ENCODE results near the gene RPS8. TPM values are rescaled to one million over a fixed set of nuclear protein-coding genes. Genes with fewer than 3 reads are reported as not detected.

Gene RPS8
- total and polyA plus RNA-seq, 4 donors, result 258 to 891 (median 575) TPM

DNA sequence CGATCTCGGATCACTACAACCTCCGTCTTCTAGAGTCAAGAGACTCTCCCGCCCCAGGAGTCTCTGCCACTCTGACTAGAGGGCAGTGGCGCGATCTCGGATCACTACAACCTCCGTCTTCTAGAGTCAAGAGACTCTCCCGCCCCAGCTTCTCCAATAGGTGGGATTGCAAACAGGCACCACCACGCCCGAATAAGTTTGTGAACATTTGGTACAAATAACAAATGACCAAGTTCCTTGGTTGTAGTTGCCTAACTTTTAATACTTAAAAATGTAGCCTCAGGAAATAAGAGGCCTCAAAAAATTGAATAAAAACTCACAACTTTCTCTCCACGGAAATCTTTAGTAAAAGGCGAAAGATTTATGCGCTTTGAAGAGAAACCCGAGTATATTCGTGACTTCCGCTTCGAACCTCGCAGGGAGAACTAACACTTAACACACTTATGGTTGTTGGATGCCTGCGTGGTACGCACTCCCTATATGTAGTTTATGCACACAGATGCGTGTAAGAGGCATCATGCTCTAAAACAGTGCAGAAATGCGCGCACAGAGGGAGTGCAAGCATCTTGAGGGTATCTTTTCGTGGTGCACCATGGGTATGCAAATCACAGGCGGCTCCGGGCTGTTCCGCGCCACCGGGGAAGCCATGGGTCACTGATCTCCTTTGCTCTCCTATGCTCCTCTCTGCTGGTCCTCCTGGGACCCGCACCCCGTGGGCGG, 44.4 kb downstream of the RPS8 start:
- WGBS, result under 1% methylated on average over 33 of the region's 33 CpGs
- peaks cover 2 to 23% (median 11%) of the 10 kb centered on the region in 4 donors for H3K4me1 ChIP-seq (ENCODE audit: control insufficient read depth in 4 of 4, insufficient read depth in 4 of 4, low read length in 3 of 4)
- H3K36me3 ChIP-seq (ENCODE audit: control insufficient read depth in 4 of 4, insufficient read depth in 3 of 4, low read depth in 1 of 4, low read length in 3 of 4), result no peaks in the 10 kb centered on the region
- H3K27me3 ChIP-seq (ENCODE audit: control insufficient read depth in 4 of 4, insufficient read depth in 4 of 4, low read length in 3 of 4), result no peaks in the 10 kb centered on the region
- peak overlapping the region; percentile 58 to 70 (median 67) for H3K4me3 ChIP-seq (ENCODE audit: low read depth in 1 of 3, low read length in 3 of 3)
- H3K9me3 ChIP-seq (ENCODE audit: control insufficient read depth in 4 of 4, low read length in 3 of 4), result no peaks in the 10 kb centered on the region
- peak; percentile 78 for DNase-seq (ENCODE audit: low spot score)
- H3K27ac ChIP-seq (ENCODE audit: low read depth in 1 of 2, low read length in 2 of 2), result peak overlapping the region; percentile 83 to 98
- TF ChIP-seq RXRA (IDR thresholded peaks at IDR 0.05) (peak; percentile 24 to 27), SP1 (IDR thresholded peaks at IDR 0.05) (peak; percentile 44), NR2F2 (IDR thresholded peaks at IDR 0.05) (peak; percentile 20), RAD21 (IDR thresholded peaks at IDR 0.05) (peak in 1 of 2 donors; percentile 39), FOXA2 (IDR thresholded peaks at IDR 0.05) (peak; percentile 5), YY1 (IDR thresholded peaks at IDR 0.05) (peak; percentile 58), HNF4G (IDR thresholded peaks at IDR 0.05) (no peak), EGR1 (IDR thresholded peaks at IDR 0.05; ENCODE audit: low read depth in 2 of 2) (peak in 1 of 2 donors; percentile 47), FOXA1 (IDR thresholded peaks at IDR 0.05) (no peak), GABPA (IDR thresholded peaks at IDR 0.05 in 1 of 2, conservative IDR thresholded peaks at IDR 0.05 in 1 of 2) (peak in 1 of 2 donors; percentile 37), HNF4A (conservative IDR thresholded peaks at IDR 0.05) (peak; percentile 51 to 74), JUND (IDR thresholded peaks at IDR 0.05) (peak; percentile 84 to 85), TAF1 (conservative IDR thresholded peaks at IDR 0.05) (peak; percentile 75)
- TF ChIP-seq, protein P1, sequence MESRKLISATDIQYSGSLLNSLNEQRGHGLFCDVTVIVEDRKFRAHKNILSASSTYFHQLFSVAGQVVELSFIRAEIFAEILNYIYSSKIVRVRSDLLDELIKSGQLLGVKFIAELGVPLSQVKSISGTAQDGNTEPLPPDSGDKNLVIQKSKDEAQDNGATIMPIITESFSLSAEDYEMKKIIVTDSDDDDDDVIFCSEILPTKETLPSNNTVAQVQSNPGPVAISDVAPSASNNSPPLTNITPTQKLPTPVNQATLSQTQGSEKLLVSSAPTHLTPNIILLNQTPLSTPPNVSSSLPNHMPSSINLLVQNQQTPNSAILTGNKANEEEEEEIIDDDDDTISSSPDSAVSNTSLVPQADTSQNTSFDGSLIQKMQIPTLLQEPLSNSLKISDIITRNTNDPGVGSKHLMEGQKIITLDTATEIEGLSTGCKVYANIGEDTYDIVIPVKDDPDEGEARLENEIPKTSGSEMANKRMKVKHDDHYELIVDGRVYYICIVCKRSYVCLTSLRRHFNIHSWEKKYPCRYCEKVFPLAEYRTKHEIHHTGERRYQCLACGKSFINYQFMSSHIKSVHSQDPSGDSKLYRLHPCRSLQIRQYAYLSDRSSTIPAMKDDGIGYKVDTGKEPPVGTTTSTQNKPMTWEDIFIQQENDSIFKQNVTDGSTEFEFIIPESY (IDR thresholded peaks at IDR 0.05), result no peak
- TF ChIP-seq, protein P2, sequence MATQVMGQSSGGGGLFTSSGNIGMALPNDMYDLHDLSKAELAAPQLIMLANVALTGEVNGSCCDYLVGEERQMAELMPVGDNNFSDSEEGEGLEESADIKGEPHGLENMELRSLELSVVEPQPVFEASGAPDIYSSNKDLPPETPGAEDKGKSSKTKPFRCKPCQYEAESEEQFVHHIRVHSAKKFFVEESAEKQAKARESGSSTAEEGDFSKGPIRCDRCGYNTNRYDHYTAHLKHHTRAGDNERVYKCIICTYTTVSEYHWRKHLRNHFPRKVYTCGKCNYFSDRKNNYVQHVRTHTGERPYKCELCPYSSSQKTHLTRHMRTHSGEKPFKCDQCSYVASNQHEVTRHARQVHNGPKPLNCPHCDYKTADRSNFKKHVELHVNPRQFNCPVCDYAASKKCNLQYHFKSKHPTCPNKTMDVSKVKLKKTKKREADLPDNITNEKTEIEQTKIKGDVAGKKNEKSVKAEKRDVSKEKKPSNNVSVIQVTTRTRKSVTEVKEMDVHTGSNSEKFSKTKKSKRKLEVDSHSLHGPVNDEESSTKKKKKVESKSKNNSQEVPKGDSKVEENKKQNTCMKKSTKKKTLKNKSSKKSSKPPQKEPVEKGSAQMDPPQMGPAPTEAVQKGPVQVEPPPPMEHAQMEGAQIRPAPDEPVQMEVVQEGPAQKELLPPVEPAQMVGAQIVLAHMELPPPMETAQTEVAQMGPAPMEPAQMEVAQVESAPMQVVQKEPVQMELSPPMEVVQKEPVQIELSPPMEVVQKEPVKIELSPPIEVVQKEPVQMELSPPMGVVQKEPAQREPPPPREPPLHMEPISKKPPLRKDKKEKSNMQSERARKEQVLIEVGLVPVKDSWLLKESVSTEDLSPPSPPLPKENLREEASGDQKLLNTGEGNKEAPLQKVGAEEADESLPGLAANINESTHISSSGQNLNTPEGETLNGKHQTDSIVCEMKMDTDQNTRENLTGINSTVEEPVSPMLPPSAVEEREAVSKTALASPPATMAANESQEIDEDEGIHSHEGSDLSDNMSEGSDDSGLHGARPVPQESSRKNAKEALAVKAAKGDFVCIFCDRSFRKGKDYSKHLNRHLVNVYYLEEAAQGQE (IDR thresholded peaks at IDR 0.05), result peak; percentile 12
- TF ChIP-seq, protein P3, sequence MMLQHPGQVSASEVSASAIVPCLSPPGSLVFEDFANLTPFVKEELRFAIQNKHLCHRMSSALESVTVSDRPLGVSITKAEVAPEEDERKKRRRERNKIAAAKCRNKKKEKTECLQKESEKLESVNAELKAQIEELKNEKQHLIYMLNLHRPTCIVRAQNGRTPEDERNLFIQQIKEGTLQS (IDR thresholded peaks at IDR 0.05), result no peak
- TF ChIP-seq, protein P4, sequence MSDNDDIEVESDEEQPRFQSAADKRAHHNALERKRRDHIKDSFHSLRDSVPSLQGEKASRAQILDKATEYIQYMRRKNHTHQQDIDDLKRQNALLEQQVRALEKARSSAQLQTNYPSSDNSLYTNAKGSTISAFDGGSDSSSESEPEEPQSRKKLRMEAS (IDR thresholded peaks at IDR 0.05), result no peak
- TF ChIP-seq, protein P5, sequence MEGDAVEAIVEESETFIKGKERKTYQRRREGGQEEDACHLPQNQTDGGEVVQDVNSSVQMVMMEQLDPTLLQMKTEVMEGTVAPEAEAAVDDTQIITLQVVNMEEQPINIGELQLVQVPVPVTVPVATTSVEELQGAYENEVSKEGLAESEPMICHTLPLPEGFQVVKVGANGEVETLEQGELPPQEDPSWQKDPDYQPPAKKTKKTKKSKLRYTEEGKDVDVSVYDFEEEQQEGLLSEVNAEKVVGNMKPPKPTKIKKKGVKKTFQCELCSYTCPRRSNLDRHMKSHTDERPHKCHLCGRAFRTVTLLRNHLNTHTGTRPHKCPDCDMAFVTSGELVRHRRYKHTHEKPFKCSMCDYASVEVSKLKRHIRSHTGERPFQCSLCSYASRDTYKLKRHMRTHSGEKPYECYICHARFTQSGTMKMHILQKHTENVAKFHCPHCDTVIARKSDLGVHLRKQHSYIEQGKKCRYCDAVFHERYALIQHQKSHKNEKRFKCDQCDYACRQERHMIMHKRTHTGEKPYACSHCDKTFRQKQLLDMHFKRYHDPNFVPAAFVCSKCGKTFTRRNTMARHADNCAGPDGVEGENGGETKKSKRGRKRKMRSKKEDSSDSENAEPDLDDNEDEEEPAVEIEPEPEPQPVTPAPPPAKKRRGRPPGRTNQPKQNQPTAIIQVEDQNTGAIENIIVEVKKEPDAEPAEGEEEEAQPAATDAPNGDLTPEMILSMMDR (IDR thresholded peaks at IDR 0.05; ENCODE audit: low read depth, low read length, missing input control), result no peak
- H3K9ac ChIP-seq (ENCODE audit: low read depth in 1 of 2, low read length in 2 of 2), result peak overlapping the region; percentile 94 to 98
